ENCODE measurements around the gene SCARB1.
"Not testable (repeated sequence)": the region's sequence is repeated elsewhere in the genome, so short reads cannot be mapped to it uniquely, and the experiment has no call there.

SCARB1 gene, protein sequence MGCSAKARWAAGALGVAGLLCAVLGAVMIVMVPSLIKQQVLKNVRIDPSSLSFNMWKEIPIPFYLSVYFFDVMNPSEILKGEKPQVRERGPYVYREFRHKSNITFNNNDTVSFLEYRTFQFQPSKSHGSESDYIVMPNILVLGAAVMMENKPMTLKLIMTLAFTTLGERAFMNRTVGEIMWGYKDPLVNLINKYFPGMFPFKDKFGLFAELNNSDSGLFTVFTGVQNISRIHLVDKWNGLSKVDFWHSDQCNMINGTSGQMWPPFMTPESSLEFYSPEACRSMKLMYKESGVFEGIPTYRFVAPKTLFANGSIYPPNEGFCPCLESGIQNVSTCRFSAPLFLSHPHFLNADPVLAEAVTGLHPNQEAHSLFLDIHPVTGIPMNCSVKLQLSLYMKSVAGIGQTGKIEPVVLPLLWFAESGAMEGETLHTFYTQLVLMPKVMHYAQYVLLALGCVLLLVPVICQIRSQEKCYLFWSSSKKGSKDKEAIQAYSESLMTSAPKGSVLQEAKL

DNA sequence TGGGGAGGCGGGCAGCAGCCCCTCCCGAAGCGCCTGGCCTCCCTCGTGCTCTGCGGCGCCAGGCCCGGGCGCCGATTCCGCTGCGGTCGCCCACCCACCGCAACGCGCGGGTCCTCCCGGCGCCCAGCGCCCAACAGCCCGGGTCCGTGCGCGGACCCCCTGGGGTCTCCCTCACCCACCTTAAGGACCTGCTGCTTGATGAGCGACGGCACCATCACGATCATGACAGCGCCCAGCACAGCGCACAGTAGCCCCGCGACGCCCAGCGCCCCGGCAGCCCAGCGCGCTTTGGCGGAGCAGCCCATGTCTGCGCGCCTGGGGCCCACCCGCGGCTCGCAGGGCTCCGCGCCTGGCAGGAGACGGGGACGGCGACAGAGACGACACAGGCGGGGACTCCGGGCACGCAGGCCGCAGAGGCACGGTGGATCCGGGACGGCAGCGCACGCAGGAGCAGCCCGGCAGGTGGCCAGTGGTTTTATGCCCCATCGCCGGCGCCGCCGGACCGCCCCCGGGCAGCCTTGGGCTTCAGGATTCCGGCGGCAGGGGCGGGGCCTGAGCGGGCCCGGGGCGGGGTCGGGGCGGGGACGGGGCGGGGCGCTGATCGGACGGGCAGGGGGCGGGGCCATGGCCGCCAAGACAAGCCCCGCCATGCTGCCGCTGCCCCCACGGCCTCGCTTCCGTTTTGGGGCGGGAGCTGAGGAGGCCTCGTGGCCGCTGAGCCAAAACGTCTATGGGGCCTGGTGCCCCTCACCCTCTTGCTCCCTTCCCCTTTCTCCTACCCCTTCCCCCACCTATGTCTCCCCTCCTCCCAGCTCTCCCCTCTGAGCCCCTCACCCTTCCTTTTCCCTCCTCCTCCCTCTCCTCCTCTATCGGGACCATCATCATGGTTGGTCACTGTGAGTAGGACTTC lies at the start of gene SCARB1:
SCARB1 (minus strand) TSS at position 449 of the 910 bp plus-strand sequence; CDS start at position 305, 144 bp downstream.
- DNase-seq (ENCODE audit: low read depth), result peak; percentile 89

DNA sequence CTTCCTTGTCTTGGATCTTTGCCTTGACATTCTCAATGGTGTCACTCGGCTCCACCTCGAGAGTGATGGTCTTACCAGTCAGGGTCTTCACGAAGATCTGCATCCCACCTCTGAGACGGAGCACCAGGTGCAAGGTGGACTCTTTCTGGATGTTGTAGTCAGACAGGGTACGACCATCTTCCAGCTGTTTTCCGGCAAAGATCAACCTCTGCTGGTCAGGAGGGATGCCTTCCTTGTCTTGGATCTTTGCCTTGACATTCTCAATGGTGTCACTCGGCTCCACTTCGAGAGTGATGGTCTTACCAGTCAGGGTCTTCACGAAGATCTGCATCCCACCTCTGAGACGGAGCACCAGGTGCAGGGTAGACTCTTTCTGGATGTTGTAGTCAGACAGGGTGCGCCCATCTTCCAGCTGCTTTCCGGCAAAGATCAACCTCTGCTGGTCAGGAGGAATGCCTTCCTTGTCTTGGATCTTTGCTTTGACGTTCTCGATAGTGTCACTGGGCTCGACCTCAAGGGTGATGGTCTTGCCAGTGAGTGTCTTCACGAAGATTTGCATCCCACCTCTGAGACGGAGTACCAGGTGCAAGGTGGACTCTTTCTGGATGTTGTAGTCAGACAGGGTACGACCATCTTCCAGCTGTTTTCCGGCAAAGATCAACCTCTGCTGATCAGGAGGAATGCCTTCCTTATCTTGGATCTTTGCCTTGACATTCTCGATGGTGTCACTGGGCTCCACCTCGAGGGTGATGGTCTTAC lies 49.0 kb upstream of the SCARB1 start:
- DNase-seq (ENCODE audit: low read depth), result not testable (repeated sequence)

DNA sequence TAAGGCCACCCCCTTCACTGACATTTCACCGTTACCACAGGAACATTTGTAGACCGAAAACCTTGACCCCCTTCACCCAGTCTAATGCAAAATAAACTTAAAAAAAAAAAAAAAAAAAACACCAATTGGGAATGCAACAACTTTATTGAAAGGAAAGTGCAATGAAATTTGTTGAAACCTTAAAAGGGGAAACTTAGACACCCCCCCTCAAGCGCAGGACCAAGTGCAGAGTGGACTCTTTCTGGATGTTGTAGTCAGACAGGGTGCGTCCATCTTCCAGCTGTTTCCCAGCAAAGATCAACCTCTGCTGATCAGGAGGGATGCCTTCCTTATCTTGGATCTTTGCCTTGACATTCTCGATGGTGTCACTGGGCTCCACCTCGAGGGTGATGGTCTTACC lies 47.9 kb upstream of the SCARB1 start:
- DNase-seq (ENCODE audit: low read depth), result not testable (repeated sequence)

DNA sequence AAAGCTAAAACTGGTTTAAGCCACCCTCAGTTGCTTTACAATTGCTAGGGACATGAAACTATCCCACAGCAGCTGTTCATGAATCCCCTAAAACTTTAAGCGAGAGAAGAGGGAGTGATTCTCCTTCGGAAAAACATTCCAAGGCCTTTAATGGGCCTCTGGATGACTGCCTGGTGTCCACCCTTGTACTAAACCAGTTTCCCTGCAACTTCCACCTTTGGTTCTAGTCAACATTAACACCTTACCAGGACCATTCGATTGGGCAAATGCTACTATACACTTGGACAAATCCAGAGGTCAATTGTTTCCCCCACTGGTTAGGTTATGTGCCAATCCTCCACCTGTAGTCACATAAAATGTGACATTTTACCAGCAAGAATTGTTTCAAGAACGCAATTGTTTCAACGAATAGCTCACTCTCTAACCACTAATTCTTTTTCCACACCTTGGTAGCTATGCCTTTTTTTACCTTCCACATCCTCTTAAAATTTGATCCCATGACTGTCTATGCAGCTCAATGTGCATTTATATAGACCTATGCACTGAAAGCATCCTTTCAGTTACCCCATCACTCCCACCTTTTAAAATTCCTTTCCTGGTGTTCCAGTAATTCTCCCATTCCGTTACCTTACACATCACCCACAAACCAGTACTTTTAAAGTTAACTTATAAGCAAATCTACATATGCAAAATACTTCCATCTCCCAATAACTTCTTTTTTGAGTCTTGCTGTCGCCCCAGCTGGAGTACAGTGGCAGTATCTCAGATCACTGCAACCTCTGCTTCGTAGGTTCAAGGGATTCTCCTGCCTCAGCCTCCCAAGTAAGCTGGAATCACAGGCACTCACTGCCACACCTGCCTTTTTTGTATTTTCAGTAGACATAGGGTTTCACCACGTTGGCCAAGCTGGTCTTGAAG lies 47.2 kb upstream of the SCARB1 start:
- no peak for DNase-seq (ENCODE audit: low read depth)

DNA sequence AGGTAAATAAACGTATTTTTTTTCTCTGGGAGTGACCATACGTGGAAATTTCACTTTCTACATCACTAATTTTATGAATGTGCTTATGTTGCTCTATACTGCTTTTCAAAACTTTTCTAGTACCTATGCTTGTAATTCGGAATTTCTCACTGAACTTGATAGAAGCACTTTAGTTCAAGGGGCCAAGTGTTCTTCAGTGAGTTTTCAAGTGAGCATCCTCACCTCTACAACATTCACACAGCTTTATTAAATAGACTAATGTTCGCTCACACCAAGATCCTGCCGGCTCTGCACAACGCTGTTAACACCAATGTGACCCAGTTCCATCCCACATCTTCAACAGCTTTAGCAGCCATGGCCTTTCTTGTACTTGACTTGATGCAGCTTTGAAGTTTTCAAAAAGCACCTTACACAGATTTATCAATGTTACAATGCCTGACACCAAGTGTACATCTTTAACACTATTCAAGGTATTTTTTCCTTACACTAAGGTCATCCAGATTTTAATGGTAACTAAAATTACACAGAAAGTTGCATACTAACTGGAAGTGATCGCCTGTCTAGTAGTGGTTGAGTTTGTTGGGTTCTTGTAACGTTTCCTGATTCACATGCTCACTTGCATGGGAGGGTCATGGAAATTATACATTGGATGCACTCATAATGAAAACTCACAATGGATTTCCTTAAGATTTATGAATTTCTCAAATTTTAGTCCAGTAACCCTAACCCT lies 46.3 kb upstream of the SCARB1 start:
- no peak for DNase-seq (ENCODE audit: low read depth)

DNA sequence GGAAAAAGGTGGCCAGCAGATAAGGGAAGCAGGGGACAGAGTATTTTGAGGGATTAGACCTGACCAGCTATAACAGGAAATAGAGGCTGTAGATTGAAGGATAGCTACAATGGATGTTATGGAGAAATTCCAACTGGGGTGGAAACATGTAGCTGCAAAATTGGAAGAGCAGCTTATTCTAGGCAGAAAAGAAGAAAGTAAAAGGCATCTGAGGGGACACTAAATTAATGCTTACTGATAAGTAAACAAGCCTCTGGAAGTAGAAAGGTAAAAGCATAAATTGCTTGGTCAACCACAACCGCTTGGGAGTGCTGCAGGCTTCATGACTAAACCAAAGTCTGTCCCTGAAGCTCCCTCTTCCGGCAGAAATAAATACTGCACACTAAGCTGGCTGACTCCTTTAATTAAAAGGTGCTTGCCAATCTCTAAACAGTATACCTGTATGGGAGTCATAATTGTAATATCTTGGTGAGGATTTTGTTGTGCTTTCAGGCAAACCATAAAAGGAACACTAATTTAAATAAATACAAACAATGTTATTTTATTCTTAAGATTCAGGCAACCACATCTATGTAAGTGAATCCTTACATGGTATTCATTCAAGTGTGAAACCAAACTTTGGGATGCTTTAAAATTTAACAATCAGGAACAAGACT lies 43.1 kb upstream of the SCARB1 start:
- peak; percentile 76 for DNase-seq (ENCODE audit: low read depth)

DNA sequence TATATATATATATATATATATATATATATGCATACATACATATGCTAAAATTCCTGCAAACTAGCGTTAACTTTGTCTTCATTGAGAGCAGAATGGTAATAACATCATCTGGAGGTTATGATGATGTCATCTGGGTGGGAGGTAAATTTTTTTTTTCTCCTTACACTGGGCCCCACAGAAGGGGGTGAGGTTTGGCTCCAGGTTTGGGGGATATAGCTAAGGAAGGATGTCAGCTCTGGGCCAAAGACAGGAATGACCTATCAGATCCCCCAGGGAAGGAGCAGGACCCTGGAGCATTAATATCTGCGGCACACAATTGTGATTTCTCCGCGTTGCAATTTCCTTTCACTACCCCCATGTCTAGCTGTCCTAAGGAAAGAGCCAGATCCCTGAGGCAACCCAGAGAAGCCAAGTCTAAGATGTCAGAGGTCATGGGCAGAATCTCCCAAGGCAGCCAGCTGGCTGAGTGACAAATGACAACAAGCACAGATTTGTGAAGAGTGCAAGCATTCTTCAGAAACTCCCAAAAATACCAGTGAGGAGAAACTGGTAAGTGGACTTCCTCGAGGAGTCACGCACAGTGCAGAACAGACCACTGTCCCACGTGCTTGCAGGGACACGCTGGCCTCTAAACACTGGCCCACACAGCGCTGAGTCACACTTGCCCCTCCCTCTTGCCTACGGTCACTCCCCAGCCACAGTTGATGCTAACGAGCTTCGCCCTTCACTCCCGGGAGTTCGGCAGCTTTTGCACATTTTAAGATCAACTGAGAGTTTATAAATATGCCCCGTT lies 40.8 kb upstream of the SCARB1 start:
- DNase-seq (ENCODE audit: low read depth), result no peak

DNA sequence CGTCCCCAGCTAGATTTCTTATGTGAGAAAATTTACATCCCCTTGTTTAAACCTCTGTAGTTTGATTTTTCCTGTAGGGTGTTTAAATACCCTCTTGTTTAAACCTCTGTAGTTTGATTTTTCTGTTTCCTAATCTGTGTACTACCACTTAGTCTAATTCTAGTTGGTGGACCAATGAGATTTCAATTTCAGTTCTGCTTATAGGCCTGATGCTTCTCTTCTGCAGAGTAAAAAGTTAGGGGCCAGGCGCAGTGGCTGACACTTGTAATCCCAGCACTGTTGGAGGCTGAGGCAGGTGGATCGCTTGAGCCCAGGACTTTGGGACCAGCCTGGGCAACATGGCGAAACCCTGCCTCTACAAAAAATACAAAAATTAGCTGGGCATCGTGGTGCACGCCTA lies 39.3 kb upstream of the SCARB1 start:
- DNase-seq (ENCODE audit: low read depth), result no peak

DNA sequence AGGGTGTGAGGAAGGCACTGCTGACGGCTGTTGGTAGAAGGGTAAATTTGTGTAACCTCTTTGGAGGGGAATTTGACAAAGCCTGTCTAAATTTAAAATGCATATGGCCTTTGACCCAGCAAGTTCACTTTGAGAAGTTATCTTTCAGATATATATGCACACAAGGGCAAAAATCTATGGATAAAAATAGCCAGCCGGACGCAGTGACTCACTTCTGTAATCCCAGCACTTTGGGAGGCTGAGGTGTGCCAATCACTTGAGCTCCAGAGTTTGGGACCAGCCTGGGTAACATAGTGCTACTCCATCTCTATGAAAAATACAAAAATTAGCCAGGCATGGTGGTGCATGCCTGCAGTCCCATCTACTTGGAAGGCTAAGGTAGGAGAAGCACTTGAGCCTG lies 37.3 kb upstream of the SCARB1 start:
- DNase-seq (ENCODE audit: low read depth), result no peak

DNA sequence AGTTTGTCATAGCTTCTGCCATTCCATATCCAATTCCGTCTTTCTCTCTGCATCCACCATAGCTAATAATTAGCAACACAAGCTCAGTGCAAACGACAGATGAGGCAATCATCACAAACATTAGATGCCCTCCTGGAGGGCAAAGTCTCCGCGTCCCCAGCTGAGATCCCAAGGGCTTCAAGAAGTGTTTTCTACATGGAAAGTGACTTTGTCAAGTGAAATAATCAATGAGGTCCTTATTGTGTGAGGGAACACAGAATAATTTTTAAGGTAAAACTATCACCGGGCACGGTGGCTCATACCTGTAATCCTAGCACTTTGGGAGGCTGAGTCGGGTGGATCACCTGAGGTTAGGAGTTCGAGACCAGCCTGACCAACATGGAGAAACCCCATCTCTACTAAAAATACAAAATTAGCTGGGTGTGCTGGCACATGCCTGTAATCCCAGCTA lies 36.7 kb upstream of the SCARB1 start:
- DNase-seq (ENCODE audit: low read depth), result not testable (repeated sequence)

DNA sequence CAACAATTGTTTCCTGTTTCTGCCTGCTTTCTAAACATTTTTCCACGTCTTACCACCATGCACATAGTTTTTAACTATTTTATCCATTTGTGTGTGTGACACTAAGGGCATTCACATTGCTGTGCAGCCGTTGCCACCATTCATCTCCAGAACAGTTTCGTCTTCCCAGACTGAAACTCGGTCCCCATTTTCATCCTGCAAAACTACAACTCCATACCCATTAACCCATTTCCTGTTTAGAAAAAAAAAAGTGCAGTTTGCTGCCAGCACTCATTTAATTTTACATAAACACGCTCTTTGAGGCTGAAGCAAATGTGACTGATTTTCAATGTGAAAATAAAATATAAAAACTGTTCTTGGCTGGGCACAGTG lies 35.2 kb upstream of the SCARB1 start:
- DNase-seq (ENCODE audit: low read depth), result no peak

DNA sequence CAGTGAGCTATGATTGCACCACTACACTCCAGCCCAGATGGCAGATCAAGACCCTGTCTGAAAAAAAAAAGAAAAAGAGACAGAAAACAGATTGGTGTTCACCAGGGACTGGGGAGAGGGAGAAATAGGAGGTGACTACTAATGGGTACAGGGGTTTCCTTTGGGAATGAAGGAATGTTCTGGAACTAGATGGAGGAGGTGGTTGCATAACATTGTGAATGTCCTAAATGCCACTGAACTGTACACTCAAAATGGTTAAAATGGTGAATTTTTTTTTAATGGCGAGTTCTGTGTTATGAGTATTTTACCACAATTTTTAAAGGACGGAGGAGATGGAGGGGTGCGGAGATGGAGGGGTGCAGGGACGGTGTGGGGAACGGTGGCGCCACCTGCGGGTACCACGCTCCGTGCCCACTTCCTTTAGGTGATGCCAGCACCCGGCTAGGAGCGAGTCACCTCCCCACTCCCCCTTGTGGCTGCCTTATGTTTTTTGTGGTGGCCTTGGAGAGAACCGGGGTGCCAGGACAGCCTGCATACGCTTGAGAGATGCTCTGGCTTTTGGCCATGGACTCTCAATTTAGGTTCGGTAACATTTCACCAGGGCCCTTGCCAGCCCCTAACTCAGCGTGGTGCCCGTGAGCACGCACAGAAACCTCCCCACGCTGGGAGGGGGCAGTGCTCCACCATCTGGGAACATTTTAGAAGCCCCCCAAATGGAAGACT lies 34.7 kb upstream of the SCARB1 start:
- no peak for DNase-seq (ENCODE audit: low read depth)

DNA sequence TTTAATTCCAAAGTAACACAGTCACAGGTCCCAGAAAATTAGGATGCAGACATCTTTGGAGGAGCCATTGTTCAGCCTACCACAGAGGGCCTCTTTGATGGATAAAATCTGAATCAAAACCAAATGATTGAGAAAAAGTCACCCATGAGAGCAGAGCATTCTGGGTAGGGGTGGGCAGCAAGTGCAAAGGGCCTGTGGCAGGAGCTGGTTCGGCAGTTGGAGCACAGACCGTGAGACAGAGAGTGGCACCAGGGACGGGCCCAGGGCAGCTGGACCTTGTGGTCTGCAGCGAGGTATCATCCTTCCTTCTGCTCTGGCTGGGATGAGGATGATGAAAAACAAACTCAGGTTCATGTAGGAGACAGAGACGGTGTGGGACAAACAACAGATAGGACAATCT lies 32.8 kb upstream of the SCARB1 start:
- no peak for DNase-seq (ENCODE audit: low read depth)

DNA sequence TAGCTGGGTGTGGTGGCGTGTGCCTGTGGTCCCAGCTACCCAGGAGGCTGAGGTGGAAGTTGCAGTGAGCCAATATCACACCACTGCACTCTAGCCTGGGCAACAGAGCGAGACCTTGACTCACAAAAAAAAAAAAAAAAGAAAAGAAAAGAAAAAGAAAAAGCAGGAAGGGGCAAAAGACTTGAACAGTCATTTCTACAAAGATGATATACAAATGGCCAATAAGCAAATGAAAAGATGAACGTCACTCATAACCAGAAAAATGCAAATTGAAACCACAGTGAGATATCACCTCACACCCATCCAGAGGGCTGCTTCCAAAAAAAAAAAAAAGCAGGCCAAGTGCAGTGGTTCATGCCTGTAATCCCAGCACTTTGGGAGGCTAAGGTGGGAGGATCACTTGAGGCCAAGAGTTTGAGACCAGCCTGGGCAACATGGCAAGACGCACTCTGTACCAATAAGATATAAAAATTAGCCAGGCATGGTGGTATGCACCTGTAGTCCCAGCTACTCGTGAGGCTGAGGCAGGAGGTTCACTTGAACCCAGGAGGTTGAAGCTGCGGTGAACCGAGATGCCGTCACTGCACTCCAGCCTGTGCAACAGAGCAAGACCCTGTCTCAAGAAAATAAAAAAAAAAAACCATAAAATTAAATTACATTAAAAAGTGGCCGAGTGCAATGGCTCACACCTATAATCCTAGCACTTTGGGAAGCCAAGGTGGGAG lies 30.3 kb upstream of the SCARB1 start:
- DNase-seq (ENCODE audit: low read depth), result no peak

DNA sequence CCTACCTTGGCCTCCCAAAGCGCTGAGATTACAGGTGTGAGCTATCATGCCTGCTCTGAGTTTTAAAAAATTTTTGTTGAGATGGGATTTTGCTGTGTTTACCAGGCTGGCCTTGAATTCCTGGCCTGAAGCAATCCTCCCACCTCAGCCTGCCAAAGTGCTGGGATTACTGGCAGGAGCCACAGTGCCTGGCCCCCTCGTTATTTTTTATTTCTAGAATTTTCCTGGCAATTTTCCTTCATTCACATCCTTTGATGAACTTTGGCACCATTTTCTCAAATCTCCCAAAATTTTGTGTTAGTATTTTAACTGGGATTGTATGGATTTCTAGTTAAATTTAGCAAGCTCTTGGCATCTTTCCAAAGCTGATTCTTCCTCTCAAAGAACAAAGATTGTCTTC lies 24.6 kb upstream of the SCARB1 start:
- no peak for DNase-seq (ENCODE audit: low read depth)

DNA sequence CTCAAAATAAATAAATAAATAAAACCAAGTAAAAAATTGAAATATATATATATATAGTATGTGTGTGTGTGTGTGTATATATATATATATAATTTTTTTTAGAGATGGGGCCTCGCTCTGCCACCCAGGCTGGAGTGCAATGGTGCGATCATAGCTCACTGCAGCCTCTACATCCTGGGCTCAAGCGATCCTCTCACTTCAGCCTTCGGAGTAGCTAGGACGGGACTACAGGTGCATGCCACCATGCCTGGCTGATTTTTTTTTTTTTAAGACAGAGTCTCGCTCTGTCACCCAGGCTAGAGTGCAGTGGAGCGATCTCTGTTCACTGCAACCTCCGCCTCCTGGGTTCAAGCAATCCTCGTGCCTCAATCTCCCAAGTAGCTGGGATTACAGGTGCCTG lies 24.1 kb upstream of the SCARB1 start:
- not testable (repeated sequence) for DNase-seq (ENCODE audit: low read depth)
